GM23248 (cell line): Measurements from ENCODE around the gene SLC29A2.

Experiments
- EZH2 ChIP-seq: fragments of 200-600 bp; sonication (generic); IDR thresholded peaks from 2 replicates; pipeline ENCODE4 v1.6.1; 2018; ENCODE audit warnings: antibody characterized with exemption, mild to moderate bottlenecking; ENCODE audit not compliant: insufficient read depth, poor library complexity, severe bottlenecking
- EZH2phosphoT487 ChIP-seq: fragments of 200-600 bp; sonication (generic); IDR thresholded peaks from 2 replicates; pipeline ENCODE4 v1.6.1; 2018; ENCODE audit warnings: antibody characterized with exemption, moderate library complexity, mild to moderate bottlenecking, low read depth; ENCODE audit not compliant: insufficient read depth

GRCh38 chr11:66337103-66337899 is 34.3 kb downstream of the SLC29A2 start:
- no peak for TF ChIP-seq EZH2phosphoT487
- no peak for TF ChIP-seq EZH2
